HG03565 (cell line): ENCODE measurements around the gene GBX2.

Experiments used
- ATAC-seq: cut with Tn5 transposase; IDR thresholded peaks from one replicate; pipeline ENCODE4 v1.9.1; 2021; ENCODE audit warnings: mild to moderate bottlenecking, moderate library complexity; ENCODE audit not compliant: unreplicated experiment

The GBX2 gene

DNA sequence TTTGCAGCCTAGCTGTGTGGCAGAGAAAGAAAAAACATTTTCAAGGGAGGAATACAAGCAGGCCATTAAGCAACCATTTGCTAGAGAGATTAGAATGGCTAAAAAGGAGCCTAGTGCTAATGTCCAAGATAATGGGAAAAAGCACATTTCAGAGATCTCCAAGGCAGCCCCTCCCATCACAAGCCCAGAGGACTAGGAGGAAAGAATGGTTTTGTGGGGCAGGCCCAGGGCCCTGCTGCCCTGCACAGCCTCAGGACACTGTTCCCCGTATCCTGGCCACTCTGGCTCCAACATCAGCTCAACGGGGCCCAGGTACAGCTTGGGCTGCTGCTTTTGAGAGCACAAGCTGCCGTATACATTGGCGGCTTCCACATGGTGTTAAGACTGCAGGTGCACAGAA lies 16.5 kb upstream of the GBX2 start:
- ATAC-seq = no peak

DNA sequence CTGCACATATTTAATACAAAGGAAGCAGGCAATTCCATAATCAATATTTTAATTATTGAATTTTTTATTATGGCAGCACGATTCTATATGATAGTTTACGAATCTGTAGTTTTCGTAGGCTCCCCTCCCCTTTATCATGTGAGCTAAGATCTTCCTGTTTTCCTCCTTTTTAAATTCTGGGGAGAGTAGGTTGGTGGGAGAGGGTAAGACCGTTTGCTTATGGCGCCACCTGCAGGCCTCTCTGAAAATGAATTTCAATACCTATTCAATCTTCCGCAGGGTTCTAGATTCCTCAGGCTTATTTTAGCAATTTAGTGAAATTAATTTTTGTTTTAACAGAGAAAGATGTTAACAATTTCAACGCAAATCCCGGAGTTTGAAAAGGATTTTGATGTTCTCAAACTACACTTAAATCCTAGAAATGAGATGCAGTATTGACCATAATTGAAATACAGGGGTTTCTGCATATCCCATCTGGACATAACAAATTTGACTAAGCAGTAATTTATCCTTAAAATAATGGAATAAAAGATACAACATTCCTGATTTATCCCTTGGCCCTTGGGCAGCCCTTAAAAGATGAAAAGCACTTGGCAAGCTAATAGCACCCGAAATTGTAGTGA lies 12.8 kb upstream of the GBX2 start:
- ATAC-seq = no peak

DNA sequence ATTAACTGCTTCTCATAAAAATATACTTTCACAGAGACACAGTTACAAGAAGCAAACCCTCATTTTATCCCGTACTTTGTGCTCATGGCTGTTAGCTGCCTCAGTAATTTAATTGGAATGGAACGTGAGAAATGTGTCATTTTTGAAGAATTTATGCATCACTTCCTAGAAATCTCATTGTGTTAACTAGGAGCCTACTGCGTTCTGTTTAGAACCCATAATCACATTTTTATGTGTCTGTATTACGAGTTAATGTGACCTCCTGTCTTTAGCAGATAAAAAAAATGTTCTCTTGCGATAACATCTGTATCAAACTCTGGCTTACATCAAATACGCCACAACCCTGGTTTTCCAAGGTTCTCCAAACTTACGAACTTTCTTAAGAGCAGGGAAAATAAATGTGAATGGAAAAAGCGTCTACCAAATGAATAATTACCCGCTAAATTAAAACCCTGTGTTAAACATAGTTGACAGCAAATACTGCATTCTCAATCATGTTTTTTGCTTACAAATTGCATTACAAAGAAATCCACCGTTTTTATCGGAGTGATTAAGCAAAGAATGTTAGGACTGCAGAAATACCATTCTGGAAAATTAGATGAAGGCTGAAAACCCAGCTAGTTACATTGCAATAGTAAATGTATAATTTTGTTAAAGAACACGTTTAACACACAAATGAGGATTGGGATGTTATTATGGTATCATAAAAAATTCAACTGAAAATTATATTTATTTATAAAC lies 12.1 kb upstream of the GBX2 start:
- ATAC-seq = no peak

DNA sequence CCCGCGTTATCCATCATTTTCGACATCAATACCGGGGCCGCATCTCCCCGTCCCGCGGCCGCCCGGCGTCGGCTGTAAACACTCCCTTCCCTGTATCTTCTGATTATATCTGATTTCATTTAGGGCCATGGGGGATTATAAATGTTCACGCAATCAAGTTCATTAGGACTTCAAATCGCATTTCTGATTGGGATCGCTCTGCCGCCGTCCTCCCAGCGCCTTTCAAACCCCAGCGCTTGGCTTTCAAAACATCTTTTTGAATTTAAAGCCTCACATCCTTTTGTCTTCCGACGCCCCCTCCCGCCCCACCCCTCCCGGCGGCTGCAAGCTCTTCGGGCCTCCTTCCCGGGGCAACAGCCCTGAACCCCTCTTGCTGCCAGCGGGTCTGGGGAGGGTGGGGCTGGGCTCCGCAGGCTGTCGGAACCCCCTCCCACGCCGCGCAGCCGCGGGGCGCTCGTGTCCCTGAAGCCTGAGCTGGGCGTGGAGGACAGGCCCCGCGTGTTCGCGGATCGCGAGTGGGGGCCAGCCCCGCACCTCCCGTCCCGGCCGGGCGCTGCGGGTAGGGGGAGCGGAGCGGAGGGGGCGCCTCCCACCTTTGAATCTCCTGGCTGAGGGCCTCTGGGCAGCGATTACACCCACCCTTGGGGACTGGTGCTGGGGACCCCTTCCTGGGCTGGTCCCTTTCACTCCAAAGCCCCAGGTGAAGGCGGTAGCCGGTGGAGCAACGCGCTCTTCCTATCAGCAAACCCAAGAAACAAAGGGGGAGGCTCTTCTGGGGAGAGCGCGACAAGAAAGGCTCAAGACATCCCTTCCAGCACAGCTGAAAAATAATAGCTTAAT lies 11.3 kb upstream of the GBX2 start:
- ATAC-seq = no peak

DNA sequence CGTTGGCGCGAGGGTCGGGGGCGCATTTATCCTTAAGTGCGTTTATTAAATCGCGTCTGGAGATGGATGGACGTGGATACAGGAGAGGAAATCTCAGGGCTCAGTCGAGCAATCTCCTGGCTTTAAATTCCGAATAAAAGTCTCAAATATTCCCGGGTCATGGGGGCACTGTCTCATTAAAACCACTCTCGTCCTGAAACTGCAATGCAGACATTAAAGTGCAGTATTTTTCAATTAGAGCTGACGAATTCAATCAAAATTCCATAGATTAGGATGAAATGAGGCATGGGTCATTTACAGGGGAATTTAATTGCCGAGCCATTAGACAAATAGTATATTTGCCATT lies 10.7 kb upstream of the GBX2 start:
- ATAC-seq = no peak

DNA sequence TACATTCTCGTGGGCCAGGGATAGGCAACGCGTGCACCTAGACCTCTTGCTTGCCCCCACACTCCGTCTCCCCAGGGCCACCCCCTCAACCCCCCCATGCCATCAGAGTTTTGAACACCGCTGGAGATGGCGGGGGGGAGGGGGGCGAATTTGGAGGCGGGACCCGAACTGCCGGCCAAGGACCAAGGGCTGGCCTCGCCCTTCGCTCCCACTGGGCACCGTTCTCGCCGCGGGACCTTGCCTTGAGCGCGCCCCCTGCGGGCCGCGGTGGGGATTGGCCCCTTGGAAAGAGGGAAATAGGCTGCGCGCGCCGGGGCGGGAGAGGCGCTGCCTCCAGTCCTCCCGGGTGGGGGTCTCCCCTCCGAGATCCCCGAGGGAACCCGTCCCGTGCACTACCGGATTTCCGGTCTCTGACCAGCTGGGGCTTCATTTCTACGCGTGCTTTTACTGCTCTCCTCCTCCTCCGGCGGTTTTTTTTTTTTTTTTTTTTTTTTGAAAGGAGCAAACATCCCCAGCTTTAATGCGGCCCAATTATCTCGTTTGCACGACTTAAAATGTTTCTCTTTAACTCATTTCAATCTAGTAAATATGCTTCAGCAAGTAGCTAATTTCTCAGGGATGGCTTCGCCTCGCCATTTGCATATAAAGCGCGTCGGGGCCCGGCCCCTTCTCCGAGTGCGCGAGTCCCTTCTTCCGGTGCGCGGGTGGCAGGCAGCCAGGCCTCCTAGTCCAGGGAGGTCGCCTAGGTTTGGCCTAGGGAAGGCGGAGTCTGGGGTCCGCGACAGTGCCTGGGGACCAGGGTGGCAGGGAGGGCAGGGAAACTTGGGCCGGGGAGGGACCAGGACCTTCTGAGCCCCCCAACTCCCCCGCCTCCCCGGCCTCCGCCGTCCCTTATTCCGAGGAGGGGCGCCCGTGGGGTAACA lies 10.0 kb upstream of the GBX2 start:
- no peak for ATAC-seq

DNA sequence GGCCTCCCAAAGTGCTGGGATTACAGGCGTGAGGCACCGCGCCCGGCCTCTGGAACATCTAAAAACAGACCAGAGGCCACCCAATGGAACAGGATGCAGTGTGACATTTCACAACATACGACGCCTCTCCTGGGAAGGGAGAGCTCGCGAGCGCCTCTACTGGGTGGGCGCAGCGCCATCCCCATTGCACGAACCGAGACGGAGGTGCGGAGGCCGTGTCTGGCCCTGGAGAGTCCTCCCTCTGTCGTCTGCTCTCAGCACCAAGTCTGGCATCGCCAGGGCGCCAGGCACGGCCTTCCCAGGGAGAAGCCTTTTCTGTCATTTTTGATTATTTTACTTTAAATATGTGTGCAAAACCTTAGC lies 9.4 kb upstream of the GBX2 start:
- no peak for ATAC-seq

DNA sequence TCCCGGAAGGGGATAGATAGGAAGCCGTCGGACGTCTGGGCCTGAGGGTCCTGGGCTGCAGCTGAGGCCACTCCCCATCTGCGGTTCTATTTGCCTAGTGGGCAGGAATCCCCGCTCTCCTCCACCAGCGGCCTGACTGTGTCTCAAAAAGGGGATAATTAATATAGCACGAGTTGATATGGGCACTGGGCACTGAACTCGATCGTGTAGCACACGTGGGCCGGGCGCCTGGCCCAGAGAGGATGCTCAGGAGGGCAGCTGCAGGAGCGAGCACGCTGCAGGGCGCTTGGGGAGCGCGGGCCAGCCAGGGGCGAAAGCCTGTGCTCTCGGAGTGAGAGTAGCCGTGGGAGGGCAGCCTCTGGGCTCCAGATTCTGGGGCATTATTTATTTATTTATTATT lies 8.8 kb upstream of the GBX2 start:
- no peak for ATAC-seq

DNA sequence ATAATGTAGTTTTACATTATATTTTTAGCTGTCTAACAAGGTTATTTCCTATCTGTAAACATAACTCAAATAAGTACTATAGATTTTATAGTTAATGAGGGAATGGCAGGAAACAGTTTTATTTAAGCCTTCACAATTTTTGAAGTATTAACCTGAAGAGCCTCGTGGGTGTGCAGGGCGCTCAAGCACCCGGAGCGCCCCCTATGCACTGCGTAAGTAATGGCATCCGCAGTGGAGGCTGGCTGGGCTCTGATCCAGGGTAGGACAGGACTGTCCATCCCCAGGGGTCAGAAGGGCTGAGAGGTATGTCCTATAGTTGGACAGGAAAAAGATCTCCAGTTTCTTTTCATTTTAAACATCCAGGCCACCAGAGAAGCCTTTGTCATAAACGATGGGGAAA lies 8.2 kb upstream of the GBX2 start:
- no peak for ATAC-seq

DNA sequence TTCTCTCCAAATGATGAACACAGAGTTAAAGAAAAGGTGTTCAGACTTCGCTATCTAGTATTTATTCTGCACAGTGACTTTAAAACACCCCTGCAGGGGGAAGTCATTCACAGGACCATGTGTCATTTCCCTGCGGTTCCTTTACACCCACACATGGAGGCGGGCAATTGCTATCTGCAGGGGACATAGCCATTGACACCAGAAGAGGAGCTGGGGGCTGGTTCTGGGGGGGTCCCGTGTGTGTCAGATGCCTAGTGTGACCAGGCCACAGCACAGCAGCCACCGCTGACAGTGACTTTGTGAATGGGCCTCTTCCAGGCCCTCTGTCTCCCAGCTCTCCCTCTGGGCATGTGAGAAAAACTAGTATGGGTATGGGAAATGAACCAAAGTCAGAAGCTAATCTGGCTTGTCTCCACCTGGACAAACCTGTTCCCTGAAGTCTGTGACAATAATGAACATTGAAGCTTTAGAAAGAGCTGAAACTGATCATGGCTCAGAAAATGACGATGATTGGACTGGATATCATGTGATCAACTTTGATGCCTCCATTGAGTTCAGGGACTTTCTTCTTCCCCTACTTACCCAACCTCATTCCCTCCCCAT lies 7.5 kb upstream of the GBX2 start:
- ATAC-seq = no peak

DNA sequence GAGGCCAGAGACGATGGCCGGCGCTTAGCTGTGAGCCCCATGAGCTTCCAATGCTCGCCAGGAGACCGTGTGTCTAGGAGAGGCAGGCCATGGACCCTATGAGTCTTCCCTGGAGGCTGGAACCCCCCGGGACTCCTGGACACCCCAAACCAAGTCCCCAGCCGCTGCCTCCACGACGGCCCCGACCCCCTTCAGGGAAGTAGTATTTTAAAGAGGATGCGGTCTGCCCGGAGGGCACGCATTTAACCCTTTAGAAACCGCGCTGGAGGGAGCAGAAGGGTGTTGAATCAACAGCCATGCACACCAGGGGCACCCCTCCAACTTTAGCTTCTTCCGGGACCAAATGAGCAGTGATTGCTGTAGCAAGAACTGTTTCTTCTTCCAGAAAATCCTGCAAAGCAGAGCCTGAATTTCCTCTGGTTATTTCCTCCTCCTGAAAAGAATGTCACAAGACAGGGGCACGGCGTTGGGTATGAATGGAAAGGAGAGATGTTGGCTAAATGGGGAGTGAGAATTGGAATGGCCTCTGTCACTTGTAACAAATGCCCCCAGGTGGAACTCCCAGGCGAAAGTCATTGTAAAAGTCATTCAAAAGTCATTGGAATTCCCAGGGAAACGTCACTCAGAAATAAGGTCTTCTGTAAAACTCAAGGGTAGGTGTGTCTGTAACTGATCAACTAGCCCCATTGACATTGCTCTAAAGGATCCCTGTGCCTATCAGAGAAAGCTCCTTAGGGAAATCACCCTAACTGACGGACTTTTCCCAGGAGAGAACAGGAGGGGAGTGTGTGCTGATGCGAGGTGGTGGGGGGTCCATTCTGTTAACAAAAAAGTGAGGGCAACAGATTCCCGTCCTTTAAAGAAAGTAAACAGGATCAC lies 5.8 kb upstream of the GBX2 start:
- ATAC-seq = no peak

DNA sequence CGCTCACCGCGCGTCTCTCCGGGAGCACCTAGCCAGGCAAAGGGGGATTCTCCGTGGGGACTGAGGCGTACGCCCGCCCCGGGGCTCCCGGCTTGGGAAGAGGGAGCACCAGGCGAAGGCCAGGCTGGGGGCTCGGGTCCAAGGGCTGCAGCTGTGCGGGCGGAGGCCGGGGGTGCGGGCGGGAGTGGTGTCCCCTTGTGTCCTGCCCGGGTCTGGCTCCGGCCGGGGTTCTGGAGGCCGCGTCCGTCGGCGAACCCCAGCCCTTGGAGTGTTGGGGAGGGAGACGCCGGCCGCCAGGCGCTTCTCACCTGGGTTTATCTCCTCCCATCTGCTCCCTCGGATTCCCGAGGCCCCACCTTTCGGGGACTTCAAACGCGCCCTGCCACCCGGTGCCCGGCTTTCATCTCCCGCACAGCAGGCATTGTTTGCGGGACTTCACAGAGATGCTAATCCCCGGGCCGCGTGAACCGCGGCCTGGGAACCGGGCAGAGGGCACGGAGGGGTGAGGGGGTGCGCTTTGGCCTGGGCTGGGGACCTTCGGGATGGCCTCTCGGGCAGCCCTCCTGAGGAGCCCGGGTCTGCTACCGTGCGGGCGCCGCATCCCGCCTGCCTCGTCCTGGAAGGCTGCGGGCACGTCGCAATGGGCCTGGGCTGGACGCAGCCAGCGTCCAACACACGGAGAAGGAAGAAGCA lies 5.0 kb upstream of the GBX2 start:
- ATAC-seq = no peak

DNA sequence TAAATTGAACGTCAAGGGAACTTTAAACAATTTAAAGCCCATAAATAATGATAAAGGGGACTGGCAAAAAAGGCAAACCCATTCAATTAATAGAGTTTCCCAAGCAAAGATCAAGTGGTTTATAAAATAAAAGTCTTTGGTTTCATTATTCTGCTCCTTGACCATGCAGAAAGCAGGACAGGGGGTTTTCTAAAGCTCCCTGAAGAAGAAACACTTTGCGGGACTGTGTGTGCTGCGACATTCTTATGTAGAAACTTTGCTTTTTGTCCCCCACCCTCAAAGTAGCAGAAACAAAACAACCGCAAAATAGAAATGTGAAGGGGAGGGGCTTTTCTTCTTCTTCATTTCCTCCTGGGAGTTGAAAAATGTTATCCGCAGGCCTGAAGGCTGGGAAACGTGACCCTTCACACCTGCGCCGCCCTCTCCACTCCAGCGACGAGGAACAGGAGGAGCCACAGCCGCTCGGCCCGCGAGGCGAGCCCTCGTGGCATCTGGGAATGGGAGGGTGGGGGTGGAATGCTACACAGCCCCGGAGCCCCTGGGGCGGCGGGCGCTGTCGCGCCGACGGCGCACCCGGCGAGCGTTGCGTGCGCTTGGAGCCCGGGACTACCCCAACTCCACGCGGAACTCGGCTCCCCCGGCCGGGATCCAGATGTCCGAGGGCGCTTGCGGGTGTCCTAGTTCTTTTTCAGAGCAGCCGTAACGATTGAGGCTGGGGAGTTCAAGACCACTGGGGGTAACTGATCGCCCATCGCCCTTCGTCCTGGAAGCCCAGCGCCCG lies 4.3 kb upstream of the GBX2 start:
- ATAC-seq = no peak

DNA sequence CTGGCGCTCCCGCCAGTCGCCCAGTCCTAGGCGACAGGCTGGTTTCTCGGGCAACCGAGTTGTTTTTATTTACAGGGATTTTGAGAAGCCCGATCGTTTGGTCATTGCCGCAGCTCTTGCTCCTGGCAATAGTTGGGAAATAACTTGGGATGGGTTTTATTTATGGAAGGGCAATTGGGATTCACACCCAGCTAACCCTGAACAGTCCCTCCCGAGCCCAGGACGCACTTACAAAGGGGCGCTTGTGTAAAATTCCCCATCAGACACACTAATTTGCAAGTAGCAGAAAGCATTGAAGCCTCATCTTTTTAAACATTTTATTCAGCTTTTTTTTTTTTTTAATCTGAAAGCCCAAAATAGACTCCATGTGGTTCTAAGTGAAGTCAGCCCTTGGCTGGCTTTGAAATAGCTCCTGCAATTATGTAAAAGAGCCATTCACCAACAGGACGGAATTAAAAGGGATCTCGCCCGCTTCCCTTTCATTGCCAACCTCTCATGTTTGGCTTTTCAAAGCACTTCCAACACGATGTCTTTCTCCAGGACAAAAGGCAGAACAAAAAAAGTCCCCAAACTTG lies 3.6 kb upstream of the GBX2 start:
- ATAC-seq = no peak

DNA sequence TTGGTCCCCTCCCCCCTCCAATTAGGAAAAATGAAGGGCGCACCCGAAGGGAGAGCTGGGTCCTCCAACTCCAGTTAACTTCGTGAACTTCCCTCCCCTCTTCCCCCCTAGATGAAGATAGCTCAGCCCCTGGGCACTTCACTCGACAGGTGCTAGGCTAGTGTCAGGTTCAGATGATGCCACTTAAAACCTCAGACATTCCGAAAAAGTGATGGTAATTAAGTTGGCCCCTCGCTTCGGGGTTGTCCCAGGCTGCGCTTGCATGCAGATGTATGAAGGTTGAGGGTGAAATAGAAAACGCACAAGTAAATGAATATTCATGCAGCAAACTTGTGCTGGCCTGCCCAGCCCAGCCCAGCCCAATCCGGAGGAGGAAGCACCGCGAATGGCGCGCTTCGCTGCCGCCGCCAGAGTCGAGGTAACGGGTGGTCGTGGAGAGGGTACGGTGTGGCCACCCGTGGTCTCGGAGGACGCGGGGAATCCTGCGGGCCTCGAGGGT lies 3.0 kb upstream of the GBX2 start:
- no peak for ATAC-seq

DNA sequence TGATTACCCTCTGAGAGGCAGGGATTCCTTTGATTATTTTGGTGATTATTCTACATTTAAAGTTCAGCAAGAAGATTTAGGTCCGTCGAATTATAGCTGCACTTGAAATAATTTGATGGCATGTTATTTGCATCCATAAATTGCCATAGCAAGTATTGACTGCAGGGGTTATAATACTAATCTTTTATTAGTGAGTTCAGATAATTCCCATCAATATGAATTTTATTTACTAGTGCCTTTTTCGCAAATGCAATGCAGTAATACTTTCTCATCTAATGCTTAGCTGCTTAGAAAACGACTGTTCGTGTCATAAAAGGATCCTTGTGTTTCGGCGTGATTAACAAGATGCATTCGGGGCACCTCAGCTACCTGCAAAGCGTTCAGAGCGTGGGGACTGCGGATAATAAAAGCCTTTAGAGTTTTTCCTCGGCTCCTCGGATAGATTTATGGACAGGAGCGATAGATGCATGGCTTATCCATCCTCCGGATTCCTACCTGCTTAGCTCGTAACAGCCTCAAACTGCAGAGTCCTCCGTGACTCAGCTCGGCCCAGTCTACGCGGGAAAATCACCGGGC lies 2.5 kb upstream of the GBX2 start:
- no peak for ATAC-seq

DNA sequence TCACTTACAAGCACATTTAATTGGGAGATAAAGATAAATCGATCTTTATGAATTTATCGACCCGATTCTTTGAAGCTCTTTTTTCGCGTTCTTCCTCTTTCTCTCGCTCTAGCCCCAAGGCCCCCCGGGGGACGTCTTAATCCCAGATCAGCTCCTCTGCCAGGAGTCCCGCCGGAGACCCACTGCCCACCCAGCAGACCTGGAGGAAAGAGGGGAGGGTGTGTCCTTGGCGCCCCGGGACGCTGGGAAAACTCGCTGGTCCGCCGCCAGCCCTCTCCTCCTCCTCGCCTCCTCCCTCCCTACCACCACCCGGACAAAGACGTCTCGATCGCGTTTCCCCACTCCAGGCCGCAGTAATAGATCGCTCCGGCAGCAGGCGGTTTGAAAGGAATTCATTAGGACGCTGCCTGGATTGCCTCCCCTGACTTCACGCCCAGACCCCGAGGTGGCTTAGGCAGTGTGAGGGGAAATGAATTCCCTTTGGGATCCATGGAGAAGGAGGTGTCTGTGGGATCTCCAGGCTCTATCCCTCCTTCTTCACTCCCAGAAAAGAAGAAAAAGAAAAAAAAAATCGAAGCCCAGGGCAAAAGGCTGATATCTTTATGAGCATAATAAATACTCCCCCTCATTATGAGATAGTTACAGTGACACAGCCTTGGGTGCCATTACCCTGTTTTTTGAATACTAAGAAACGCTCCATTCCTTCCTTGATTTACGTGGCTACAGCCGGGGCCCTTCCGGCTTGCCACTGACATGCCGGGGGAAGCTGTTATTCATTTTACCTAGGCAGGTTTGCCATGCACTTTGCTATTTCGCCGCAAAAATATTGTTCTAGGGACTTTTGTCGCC lies 1.8 kb upstream of the GBX2 start:
- ATAC-seq = no peak
